ENCODE measurements around the gene CTNNAL1.
"Not testable (repeated sequence)": the region's sequence is repeated elsewhere in the genome, so short reads cannot be mapped to it uniquely, and the experiment has no call there.

The CTNNAL1 gene

GRCh38 chr9:108983885-108984284, 29.4 kb downstream of the CTNNAL1 start:
- no peak for FAIRE-seq

- no peak for FAIRE-seq
Observed at GRCh38 chr9:108980893-108981292, 32.4 kb downstream of the CTNNAL1 start.

GRCh38 chr9:108978205-108978604, 35.1 kb downstream of the CTNNAL1 start:
- FAIRE-seq = no peak

GRCh38 chr9:108973895-108974294, 39.4 kb downstream of the CTNNAL1 start:
- no peak for FAIRE-seq

- no peak for FAIRE-seq
Observed at GRCh38 chr9:108972626-108973209, 40.6 kb downstream of the CTNNAL1 start.

- no peak for FAIRE-seq
Observed at GRCh38 chr9:108972186-108972585, 41.1 kb downstream of the CTNNAL1 start.

- FAIRE-seq = not testable (repeated sequence)
Observed at GRCh38 chr9:108971392-108971791, 41.9 kb downstream of the CTNNAL1 start.

- FAIRE-seq = no peak
Observed at GRCh38 chr9:108967916-108968315, 45.4 kb downstream of the CTNNAL1 start.

GRCh38 chr9:108963459-108964143, 49.7 kb downstream of the CTNNAL1 start:
- FAIRE-seq = no peak

GRCh38 chr9:108961151-108961550, 52.1 kb downstream of the CTNNAL1 start:
- no peak for FAIRE-seq

GRCh38 chr9:108960331-108960730, 53.0 kb downstream of the CTNNAL1 start:
- FAIRE-seq = no peak

- FAIRE-seq = no peak
Observed at GRCh38 chr9:108956631-108957026, 56.7 kb downstream of the CTNNAL1 start.

GRCh38 chr9:108956022-108956630, 57.2 kb downstream of the CTNNAL1 start:
- FAIRE-seq = no peak

GRCh38 chr9:108953983-108954574, 59.2 kb downstream of the CTNNAL1 start:
- peak; percentile 83 for FAIRE-seq

- FAIRE-seq = no peak
Observed at GRCh38 chr9:108951578-108951977, 61.7 kb downstream of the CTNNAL1 start.

GRCh38 chr9:108950168-108950567, 63.1 kb downstream of the CTNNAL1 start:
- FAIRE-seq = no peak

GRCh38 chr9:108939975-108940374, 73.3 kb downstream of the CTNNAL1 start:
- FAIRE-seq = no peak

- FAIRE-seq = no peak
Observed at GRCh38 chr9:108937561-108938305, 75.6 kb downstream of the CTNNAL1 start.

GRCh38 chr9:108934323-108934893, 78.9 kb downstream of the CTNNAL1 start, which contains the start of gene ABITRAM:
ABITRAM (plus strand) TSS chr9:108934400; CDS start chr9:108934487, 87 bp downstream.
- FAIRE-seq = no peak

- no peak for FAIRE-seq
Observed at GRCh38 chr9:108933718-108934322, 79.5 kb downstream of the CTNNAL1 start, which contains the start of gene ELP1. ELP1 (minus strand) TSS chr9:108934124; CDS start chr9:108931146, 2,978 bp downstream.

GRCh38 chr9:108933231-108933717, 80.0 kb downstream of the CTNNAL1 start:
- FAIRE-seq = no peak

GRCh38 chr9:108928386-108928785, 84.9 kb downstream of the CTNNAL1 start:
- no peak for FAIRE-seq
